ENCODE measurements around the gene MAP1LC3B.

MAP1LC3B gene

GRCh38 chr16:87395181-87395842 lies 3.2 kb downstream of the MAP1LC3B start:
- DNase-seq (ENCODE audit: extremely low read depth, low read depth): no peak
- TF ChIP-seq CTCF (IDR thresholded peaks at IDR 0.05; ENCODE audit: low read depth, low read length, missing control alignments): no peak
- H3K4me3 ChIP-seq (replicated peaks; ENCODE audit: low read depth, low read length): no peak overlapping the region

GRCh38 chr16:87404764-87405625 lies 12.9 kb downstream of the MAP1LC3B start:
- no peak overlapping the region for H3K4me3 ChIP-seq (replicated peaks; ENCODE audit: low read depth, low read length)
- TF ChIP-seq CTCF (IDR thresholded peaks at IDR 0.05; ENCODE audit: low read depth, low read length, missing control alignments): no peak
- no peak for DNase-seq (ENCODE audit: extremely low read depth, low read depth)

DNA sequence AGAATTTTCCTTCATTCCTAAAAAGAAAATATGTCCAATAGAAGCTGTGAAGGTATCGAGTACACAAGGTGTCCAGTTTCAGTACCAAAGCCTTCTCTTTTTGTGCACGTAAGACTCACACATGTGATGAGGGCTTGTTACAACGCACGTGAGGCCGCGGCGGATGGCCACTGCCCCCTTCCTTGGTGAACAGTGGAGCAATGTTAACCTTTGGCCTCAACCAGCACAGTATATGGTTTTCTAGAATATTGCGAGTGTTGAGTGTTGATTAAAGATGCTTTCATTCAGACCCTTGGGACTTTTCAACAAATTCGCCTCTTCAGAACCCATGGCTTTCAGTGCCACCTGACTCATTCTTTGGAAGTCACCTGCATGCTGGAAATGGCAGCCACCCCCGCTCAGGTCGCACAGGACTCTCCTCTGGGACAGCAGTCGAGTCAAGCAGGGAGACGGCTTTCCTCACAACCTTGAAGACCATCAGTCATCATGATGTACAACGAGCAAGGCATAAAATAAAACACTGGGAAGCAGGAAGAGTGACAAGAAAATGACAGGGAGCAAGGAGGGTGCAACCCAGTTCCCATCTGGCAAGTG lies 14.5 kb downstream of the MAP1LC3B start:
- DNase-seq (ENCODE audit: extremely low read depth, low read depth): no peak
- H3K4me3 ChIP-seq (replicated peaks; ENCODE audit: low read depth, low read length): no peak overlapping the region
- no peak for TF ChIP-seq CTCF (IDR thresholded peaks at IDR 0.05; ENCODE audit: low read depth, low read length, missing control alignments)

DNA sequence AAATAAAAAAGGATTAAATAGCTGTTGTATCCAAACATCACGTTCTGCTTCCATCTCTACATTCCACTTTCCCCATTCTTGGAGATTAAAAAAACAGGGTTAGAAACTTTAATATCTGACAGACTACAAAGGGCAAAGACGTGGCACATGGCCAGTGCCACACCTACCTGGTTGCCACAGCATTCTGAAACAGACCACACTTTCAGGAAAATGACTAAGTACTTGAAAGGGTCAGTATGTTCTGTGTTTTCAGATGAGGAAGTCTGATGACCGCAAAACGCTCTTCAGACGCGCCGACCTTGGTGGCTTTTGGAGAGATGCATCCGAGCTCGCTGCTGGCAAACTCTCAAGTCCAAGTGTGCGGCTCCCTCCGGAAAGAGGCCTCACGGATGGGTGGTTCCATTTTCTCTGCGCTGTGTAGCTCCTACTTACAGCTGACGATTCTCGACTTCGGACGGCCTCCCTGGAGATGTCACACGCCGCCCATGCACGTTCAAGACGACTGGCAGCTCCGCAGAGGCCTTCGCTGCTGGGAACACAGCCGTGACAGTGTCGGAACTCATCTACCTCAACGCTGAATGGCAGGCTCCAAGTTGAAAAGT lies 15.5 kb downstream of the MAP1LC3B start:
- no peak for TF ChIP-seq CTCF (IDR thresholded peaks at IDR 0.05; ENCODE audit: low read depth, low read length, missing control alignments)
- DNase-seq (ENCODE audit: extremely low read depth, low read depth): no peak
- H3K4me3 ChIP-seq (replicated peaks; ENCODE audit: low read depth, low read length): no peak overlapping the region

GRCh38 chr16:87409153-87409552 lies 17.0 kb downstream of the MAP1LC3B start:
- no peak for DNase-seq (ENCODE audit: extremely low read depth, low read depth)
- no peak for TF ChIP-seq CTCF (IDR thresholded peaks at IDR 0.05; ENCODE audit: low read depth, low read length, missing control alignments)
- H3K4me3 ChIP-seq (replicated peaks; ENCODE audit: low read depth, low read length): no peak overlapping the region

- no peak for TF ChIP-seq CTCF (IDR thresholded peaks at IDR 0.05; ENCODE audit: low read depth, low read length, missing control alignments)
- DNase-seq (ENCODE audit: extremely low read depth, low read depth): no peak
- no peak overlapping the region for H3K4me3 ChIP-seq (replicated peaks; ENCODE audit: low read depth, low read length)
Measured at GRCh38 chr16:87409781-87410180, 17.6 kb downstream of the MAP1LC3B start.
